Duodenal mucosa (tissue), 2 donors: ENCODE measurements around the gene KLHL34.

ENCODE experiments used
- H3K27ac ChIP-seq: one replicate; pipeline ENCODE4 v1.7.0; 2013; ENCODE audit warnings: low read depth, low read length
- H3K27me3 ChIP-seq, 2 donors: one replicate each; pipeline ENCODE4 v1.7.0; 2013; ENCODE audit warnings: low read length in 2 of 2, control low read depth in 1 of 2; ENCODE audit not compliant: insufficient read depth in 2 of 2, control insufficient read depth in 1 of 2
- H3K36me3 ChIP-seq, 2 donors: one replicate each; pipeline ENCODE4 v1.7.0; 2013; ENCODE audit warnings: low read length in 2 of 2, control low read depth in 1 of 2; ENCODE audit not compliant: insufficient read depth in 2 of 2, control insufficient read depth in 1 of 2
- H3K4me1 ChIP-seq, 2 donors: one replicate each; pipeline ENCODE4 v1.7.0; 2013; ENCODE audit warnings: low read length in 2 of 2, control low read depth in 1 of 2; ENCODE audit not compliant: insufficient read depth in 2 of 2, control insufficient read depth in 1 of 2
- H3K4me3 ChIP-seq, 2 donors: one replicate each; pipeline ENCODE4 v1.7.0; 2013; ENCODE audit warnings: low read length in 2 of 2, low read depth in 1 of 2
- H3K9ac ChIP-seq, 2 donors: one replicate each; pipeline ENCODE4 v1.7.0; 2013; ENCODE audit warnings: low read length in 2 of 2, low read depth in 1 of 2
- H3K9me3 ChIP-seq, 2 donors: one replicate each; pipeline ENCODE4 v1.7.0; 2013; ENCODE audit warnings: low read length in 2 of 2, control low read depth in 1 of 2; ENCODE audit not compliant: control insufficient read depth in 1 of 2

The KLHL34 gene

GRCh38 chrX:21656587-21657317, 1.4 kb downstream of the KLHL34 start:
- no peak overlapping the region for H3K9ac ChIP-seq
- H3K27me3 ChIP-seq = no peaks in the 10 kb centered on the region
- H3K36me3 ChIP-seq = no peaks in the 10 kb centered on the region
- H3K27ac ChIP-seq = no peak overlapping the region
- no peak overlapping the region for H3K4me3 ChIP-seq
- no peaks in the 10 kb centered on the region for H3K9me3 ChIP-seq
- no peaks in the 10 kb centered on the region for H3K4me1 ChIP-seq

GRCh38 chrX:21655901-21656586, 2.1 kb downstream of the KLHL34 start:
- no peaks in the 10 kb centered on the region for H3K27me3 ChIP-seq
- H3K4me1 ChIP-seq = no peaks in the 10 kb centered on the region
- no peaks in the 10 kb centered on the region for H3K36me3 ChIP-seq
- no peak overlapping the region for H3K9ac ChIP-seq
- no peak overlapping the region for H3K27ac ChIP-seq
- no peaks in the 10 kb centered on the region for H3K9me3 ChIP-seq
- no peak overlapping the region for H3K4me3 ChIP-seq

GRCh38 chrX:21645886-21646285, 12.2 kb downstream of the KLHL34 start:
- H3K9ac ChIP-seq = no peak overlapping the region
- no peak overlapping the region for H3K4me3 ChIP-seq
- no peaks in the 10 kb centered on the region for H3K4me1 ChIP-seq
- H3K27me3 ChIP-seq = no peaks in the 10 kb centered on the region
- H3K27ac ChIP-seq = no peak overlapping the region
- no peaks in the 10 kb centered on the region for H3K36me3 ChIP-seq
- H3K9me3 ChIP-seq = no peaks in the 10 kb centered on the region

- no peaks in the 10 kb centered on the region for H3K36me3 ChIP-seq
- no peak overlapping the region for H3K4me3 ChIP-seq
- H3K9me3 ChIP-seq = no peaks in the 10 kb centered on the region
- H3K9ac ChIP-seq = no peak overlapping the region
- H3K4me1 ChIP-seq = no peaks in the 10 kb centered on the region
- H3K27me3 ChIP-seq = no peaks in the 10 kb centered on the region
- no peak overlapping the region for H3K27ac ChIP-seq
Measured at GRCh38 chrX:21645431-21645830, 12.7 kb downstream of the KLHL34 start.

GRCh38 chrX:21639775-21640174, 18.4 kb downstream of the KLHL34 start:
- no peak overlapping the region for H3K4me3 ChIP-seq
- H3K36me3 ChIP-seq = no peaks in the 10 kb centered on the region
- H3K9me3 ChIP-seq = no peaks in the 10 kb centered on the region
- H3K27me3 ChIP-seq = no peaks in the 10 kb centered on the region
- H3K27ac ChIP-seq = no peak overlapping the region
- H3K4me1 ChIP-seq = no peaks in the 10 kb centered on the region
- no peak overlapping the region for H3K9ac ChIP-seq

- H3K9me3 ChIP-seq = no peaks in the 10 kb centered on the region
- H3K36me3 ChIP-seq = no peaks in the 10 kb centered on the region
- H3K4me1 ChIP-seq = no peaks in the 10 kb centered on the region
- no peak overlapping the region for H3K27ac ChIP-seq
- no peak overlapping the region for H3K4me3 ChIP-seq
- H3K9ac ChIP-seq = no peak overlapping the region
- no peaks in the 10 kb centered on the region for H3K27me3 ChIP-seq
Measured at GRCh38 chrX:21638311-21638710, 19.8 kb downstream of the KLHL34 start.

GRCh38 chrX:21632027-21632426, 26.1 kb downstream of the KLHL34 start:
- Histone ChIP-seq H3K36me3 (no peaks in the 10 kb centered on the region), H3K4me3 (no peak overlapping the region), H3K27me3 (no peaks in the 10 kb centered on the region), H3K4me1 (no peaks in the 10 kb centered on the region), H3K9me3 (no peaks in the 10 kb centered on the region), H3K9ac (no peak overlapping the region), H3K27ac (no peak overlapping the region)

- Histone ChIP-seq H3K27ac (no peak overlapping the region), H3K4me3 (no peak overlapping the region), H3K4me1 (no peaks in the 10 kb centered on the region), H3K9me3 (no peaks in the 10 kb centered on the region), H3K27me3 (no peaks in the 10 kb centered on the region), H3K36me3 (no peaks in the 10 kb centered on the region), H3K9ac (no peak overlapping the region)
Measured at GRCh38 chrX:21623778-21624501, 34.2 kb downstream of the KLHL34 start.

- H3K9ac ChIP-seq = no peak overlapping the region
- H3K9me3 ChIP-seq = no peaks in the 10 kb centered on the region
- H3K4me3 ChIP-seq = no peak overlapping the region
- no peaks in the 10 kb centered on the region for H3K36me3 ChIP-seq
- no peaks in the 10 kb centered on the region for H3K4me1 ChIP-seq
- no peaks in the 10 kb centered on the region for H3K27me3 ChIP-seq
- no peak overlapping the region for H3K27ac ChIP-seq
Measured at GRCh38 chrX:21620234-21620633, 37.9 kb downstream of the KLHL34 start.

GRCh38 chrX:21616386-21616785, 41.7 kb downstream of the KLHL34 start:
- Histone ChIP-seq H3K27ac (no peak overlapping the region), H3K4me1 (no peaks in the 10 kb centered on the region), H3K9me3 (no peaks in the 10 kb centered on the region), H3K4me3 (no peak overlapping the region), H3K9ac (no peak overlapping the region), H3K27me3 (no peaks in the 10 kb centered on the region), H3K36me3 (no peaks in the 10 kb centered on the region)
